Astrocyte (in vitro differentiated cells and primary cell): ENCODE measurements around the gene EYS. TPM values are rescaled to one million over a fixed set of nuclear protein-coding genes. Genes with fewer than 3 reads are reported as not detected.

Experiments used
- DNase-seq: peaks from one replicate; pipeline ENCODE4 v3.0.0-alpha.2; 2010; ENCODE audit warnings: low read depth
- FAIRE-seq: peaks from 2 replicates; lab custom pipeline; 2011; peaks lifted over from hg19 to GRCh38; lab: Jason Lieb, UNC
- H2AFZ ChIP-seq: 2 replicates; pipeline ENCODE4 v1.6.0; 2012; ENCODE audit warnings: low read depth, low read length, inconsistent platforms
- H3K27ac ChIP-seq: 2 replicates; pipeline ENCODE4 v1.5.1; 2011; ENCODE audit warnings: low read depth, low read length, inconsistent platforms
- H3K27me3 ChIP-seq: 2 replicates; pipeline ENCODE4 v1.6.0; 2011; ENCODE audit warnings: low read length, inconsistent platforms; ENCODE audit not compliant: insufficient read depth
- H3K36me3 ChIP-seq: 2 replicates; pipeline ENCODE4 v1.5.1; 2011; ENCODE audit warnings: low read length, inconsistent platforms; ENCODE audit not compliant: insufficient read depth
- H3K4me1 ChIP-seq: 2 replicates; pipeline ENCODE4 v1.5.1; 2011; ENCODE audit warnings: low read length, inconsistent platforms; ENCODE audit not compliant: insufficient read depth
- H3K4me2 ChIP-seq: 2 replicates; pipeline ENCODE4 v1.6.0; 2012; ENCODE audit warnings: low read length, inconsistent platforms
- H3K4me3 ChIP-seq: 2 replicates; pipeline ENCODE4 v1.5.1; 2011; ENCODE audit warnings: low read depth, mild to moderate bottlenecking, low read length, inconsistent platforms; ENCODE audit not compliant: insufficient read depth
- H3K79me2 ChIP-seq: 2 replicates; pipeline ENCODE4 v1.6.0; 2012; ENCODE audit warnings: mild to moderate bottlenecking, low read length, inconsistent platforms; ENCODE audit not compliant: insufficient read depth
- H3K9ac ChIP-seq: 2 replicates; pipeline ENCODE4 v1.6.0; 2012; ENCODE audit warnings: mild to moderate bottlenecking, low read length, inconsistent platforms
- H3K9me3 ChIP-seq: 2 replicates; pipeline ENCODE4 v1.5.1; 2012; ENCODE audit warnings: low read depth, mild to moderate bottlenecking, low read length, inconsistent platforms; ENCODE audit not compliant: insufficient read depth
- H4K20me1 ChIP-seq: 2 replicates; pipeline ENCODE4 v1.6.0; 2012; ENCODE audit warnings: low read length, inconsistent platforms; ENCODE audit not compliant: insufficient read depth
- H3K27ac Mint-ChIP-seq: one replicate; pipeline ENCODE4 v1.8.0; 2021; ENCODE audit warnings: mild to moderate bottlenecking, mixed read lengths; ENCODE audit not compliant: unreplicated experiment
- H3K27me3 Mint-ChIP-seq: one replicate; pipeline ENCODE4 v1.8.0; 2021; ENCODE audit warnings: low read depth, mixed read lengths; ENCODE audit not compliant: unreplicated experiment
- H3K36me3 Mint-ChIP-seq: one replicate; pipeline ENCODE4 v1.8.0; 2021; ENCODE audit warnings: low read depth, mixed read lengths; ENCODE audit not compliant: unreplicated experiment
- H3K4me1 Mint-ChIP-seq: one replicate; pipeline ENCODE4 v1.8.0; 2021; ENCODE audit warnings: low read depth, mixed read lengths; ENCODE audit not compliant: unreplicated experiment
- H3K4me3 Mint-ChIP-seq: one replicate; pipeline ENCODE4 v1.8.0; 2021; ENCODE audit warnings: mild to moderate bottlenecking, moderate library complexity, mixed read lengths; ENCODE audit not compliant: unreplicated experiment
- H3K9me3 Mint-ChIP-seq: one replicate; pipeline ENCODE4 v1.8.0; 2021; ENCODE audit warnings: mild to moderate bottlenecking, mixed read lengths; ENCODE audit not compliant: unreplicated experiment
- EZH2 ChIP-seq: IDR thresholded peaks from 2 replicates; pipeline ENCODE4 v1.6.1; 2012; ENCODE audit warnings: mild to moderate bottlenecking, low read length, inconsistent platforms; ENCODE audit not compliant: insufficient read depth
- total RNA-seq: library from RNA; stranded (reverse); gene quantifications from 2 replicates; pipeline ENCODE4 v1.2.1, GENCODE V29; 2021
- TF ChIP-seq, protein P1 (sequence below): IDR thresholded peaks from 2 replicates; pipeline ENCODE4 v1.5.1; 2011; ENCODE audit warnings: low read depth, mild to moderate bottlenecking, inconsistent platforms, low read length, moderate library complexity; ENCODE audit not compliant: insufficient read depth

EYS gene
- total RNA-seq, 1 donor from 2014 or later: 0.16 TPM

DNA sequence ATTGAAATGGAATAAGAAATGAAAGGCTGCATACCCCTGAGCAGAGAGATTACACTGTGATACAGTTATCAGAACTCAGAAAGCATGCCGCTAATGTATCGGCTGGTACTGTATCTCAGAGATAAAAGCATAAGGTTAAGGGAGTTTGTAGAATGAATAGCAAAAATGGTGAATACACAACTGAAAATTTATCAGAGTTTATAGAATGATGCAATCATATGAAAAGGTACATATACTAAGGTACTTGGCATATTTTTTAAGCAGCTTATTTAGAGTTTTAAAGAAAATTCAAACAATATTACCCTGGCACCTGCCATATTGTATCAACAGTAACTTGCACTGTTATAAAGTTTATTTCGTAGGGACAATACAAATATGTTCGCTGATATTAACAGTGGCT, 1707.4 kb downstream of the EYS start:
- TF ChIP-seq EZH2: no peak
- TF ChIP-seq, protein P1, sequence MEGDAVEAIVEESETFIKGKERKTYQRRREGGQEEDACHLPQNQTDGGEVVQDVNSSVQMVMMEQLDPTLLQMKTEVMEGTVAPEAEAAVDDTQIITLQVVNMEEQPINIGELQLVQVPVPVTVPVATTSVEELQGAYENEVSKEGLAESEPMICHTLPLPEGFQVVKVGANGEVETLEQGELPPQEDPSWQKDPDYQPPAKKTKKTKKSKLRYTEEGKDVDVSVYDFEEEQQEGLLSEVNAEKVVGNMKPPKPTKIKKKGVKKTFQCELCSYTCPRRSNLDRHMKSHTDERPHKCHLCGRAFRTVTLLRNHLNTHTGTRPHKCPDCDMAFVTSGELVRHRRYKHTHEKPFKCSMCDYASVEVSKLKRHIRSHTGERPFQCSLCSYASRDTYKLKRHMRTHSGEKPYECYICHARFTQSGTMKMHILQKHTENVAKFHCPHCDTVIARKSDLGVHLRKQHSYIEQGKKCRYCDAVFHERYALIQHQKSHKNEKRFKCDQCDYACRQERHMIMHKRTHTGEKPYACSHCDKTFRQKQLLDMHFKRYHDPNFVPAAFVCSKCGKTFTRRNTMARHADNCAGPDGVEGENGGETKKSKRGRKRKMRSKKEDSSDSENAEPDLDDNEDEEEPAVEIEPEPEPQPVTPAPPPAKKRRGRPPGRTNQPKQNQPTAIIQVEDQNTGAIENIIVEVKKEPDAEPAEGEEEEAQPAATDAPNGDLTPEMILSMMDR: no peak

DNA sequence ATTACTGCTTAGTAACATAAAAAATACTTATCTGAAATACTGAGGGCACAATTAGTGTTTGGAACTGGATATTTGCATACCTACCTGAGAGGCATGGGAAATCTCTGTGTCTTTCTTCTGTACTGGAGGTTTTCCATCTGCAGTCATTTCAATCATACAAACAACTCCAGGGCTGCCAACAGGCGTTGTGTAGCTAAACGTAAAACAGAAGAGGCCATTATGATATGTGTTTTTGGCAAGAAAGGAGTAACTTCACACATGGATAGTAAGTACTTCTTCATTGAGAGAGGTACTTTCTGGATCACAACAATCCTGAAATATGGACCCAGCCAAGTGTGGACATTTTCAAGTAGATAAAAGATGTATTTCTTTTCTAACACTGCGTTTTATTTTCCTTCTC, 1708.0 kb downstream of the EYS start:
- Histone ChIP-seq H2AFZ (no peak overlapping the region), H3K79me2 (no peaks in the 10 kb centered on the region), H3K27ac (no peak overlapping the region), H4K20me1 (no peaks in the 10 kb centered on the region), H3K27me3 (no peaks in the 10 kb centered on the region), H3K4me3 (no peak overlapping the region), H3K4me1 (no peaks in the 10 kb centered on the region), H3K36me3 (no peaks in the 10 kb centered on the region), H3K9ac (no peak overlapping the region), H3K9me3 (no peaks in the 10 kb centered on the region), H3K4me2 (no peak overlapping the region)
- TF ChIP-seq, protein P1: no peak
- no peak for TF ChIP-seq EZH2
- H3K27ac Mint-ChIP-seq: no peak overlapping the region
- no peaks in the 10 kb centered on the region for H3K36me3 Mint-ChIP-seq
- H3K27me3 Mint-ChIP-seq: no peaks in the 10 kb centered on the region
- H3K9me3 Mint-ChIP-seq: no peaks in the 10 kb centered on the region
- H3K4me3 Mint-ChIP-seq: no peak overlapping the region
- no peak for DNase-seq
- H3K4me1 Mint-ChIP-seq: no peaks in the 10 kb centered on the region
- no peak for FAIRE-seq

More for the DNA sequence above, 1707.4 kb downstream of the EYS start:
- Histone ChIP-seq H4K20me1 (no peaks in the 10 kb centered on the region), H3K9me3 (no peaks in the 10 kb centered on the region), H3K4me2 (no peak overlapping the region), H3K4me3 (no peak overlapping the region), H3K4me1 (no peaks in the 10 kb centered on the region), H3K36me3 (no peaks in the 10 kb centered on the region), H3K9ac (no peak overlapping the region), H3K79me2 (no peaks in the 10 kb centered on the region), H2AFZ (no peak overlapping the region), H3K27ac (no peak overlapping the region), H3K27me3 (no peaks in the 10 kb centered on the region)
- Mint-ChIP-seq H3K4me3 (no peak overlapping the region), H3K9me3 (no peaks in the 10 kb centered on the region), H3K27me3 (no peaks in the 10 kb centered on the region), H3K27ac (no peak overlapping the region), H3K36me3 (no peaks in the 10 kb centered on the region), H3K4me1 (no peaks in the 10 kb centered on the region)
- DNase-seq: no peak
- no peak for FAIRE-seq

DNA sequence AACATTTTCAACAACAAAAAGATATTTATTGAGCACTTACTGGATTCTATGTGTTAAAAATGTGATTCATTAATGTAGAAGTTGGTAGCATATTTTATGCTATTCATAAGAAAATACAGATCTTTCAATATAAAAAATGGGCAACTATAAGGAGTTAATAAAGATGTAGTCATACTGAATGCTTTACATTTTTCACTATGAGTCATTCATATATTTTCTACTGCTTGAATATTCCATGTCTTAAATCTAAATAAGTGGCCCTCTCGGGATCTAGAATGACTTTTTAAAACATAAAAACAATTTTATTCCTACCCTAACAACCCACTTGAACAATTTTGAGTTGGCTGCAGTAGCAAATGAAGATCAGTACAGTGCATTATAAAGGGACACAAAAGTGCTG, 1709.3 kb downstream of the EYS start:
- H3K4me1 Mint-ChIP-seq: no peaks in the 10 kb centered on the region
- no peak overlapping the region for H3K27ac Mint-ChIP-seq
- H3K36me3 Mint-ChIP-seq: no peaks in the 10 kb centered on the region
- Histone ChIP-seq H3K36me3 (no peaks in the 10 kb centered on the region), H3K27ac (no peak overlapping the region), H3K79me2 (no peaks in the 10 kb centered on the region), H3K4me2 (no peak overlapping the region), H3K4me3 (no peak overlapping the region), H3K4me1 (no peaks in the 10 kb centered on the region), H2AFZ (no peak overlapping the region), H4K20me1 (no peaks in the 10 kb centered on the region), H3K9me3 (no peaks in the 10 kb centered on the region), H3K27me3 (no peaks in the 10 kb centered on the region), H3K9ac (no peak overlapping the region)
- no peak overlapping the region for H3K4me3 Mint-ChIP-seq
- DNase-seq: no peak
- TF ChIP-seq, protein P1: no peak
- no peak for TF ChIP-seq EZH2
- H3K27me3 Mint-ChIP-seq: no peaks in the 10 kb centered on the region
- H3K9me3 Mint-ChIP-seq: no peaks in the 10 kb centered on the region
- no peak for FAIRE-seq
